GM23338 (cell line): ENCODE results near the gene LDLRAD3. TPM values are rescaled to one million over a fixed set of nuclear protein-coding genes. Genes with fewer than 3 reads are reported as not detected.

ENCODE experiments used
- ATAC-seq: fragments of 200-7000 bp; cut with Tn5 transposase; 3 replicates; pipeline ENCODE4 v1.9.1; 2020
- DNase-seq: peaks from one replicate; pipeline ENCODE4 v3.0.0-alpha.2; 2015; ENCODE audit warnings: low spot score
- H2AFZ ChIP-seq: fragments of 200-600 bp; sonication (generic); 2 replicates; pipeline ENCODE4 v1.8.0; 2016; ENCODE audit warnings: antibody characterized with exemption, mild to moderate bottlenecking, moderate library complexity
- H3F3A ChIP-seq: fragments of 200-600 bp; sonication (generic); replicated peaks from 2 replicates; pipeline ENCODE4 v1.8.0; 2017; ENCODE audit warnings: antibody characterized with exemption, mixed run types, low read depth
- H3K27ac ChIP-seq: fragments of 200-600 bp; sonication (generic); 2 replicates; pipeline ENCODE4 v1.6.1; 2016; ENCODE audit warnings: low read depth
- H3K27me3 ChIP-seq: fragments of 200-600 bp; sonication (generic); 2 replicates; pipeline ENCODE4 v1.8.0; 2016; ENCODE audit warnings: mild to moderate bottlenecking, mixed run types, moderate library complexity; ENCODE audit not compliant: insufficient read depth
- H3K36me3 ChIP-seq: fragments of 200-600 bp; sonication (generic); 2 replicates; pipeline ENCODE4 v1.8.0; 2016; ENCODE audit warnings: mild to moderate bottlenecking; ENCODE audit not compliant: insufficient read depth
- H3K4me1 ChIP-seq: fragments of 200-600 bp; sonication (generic); 2 replicates; pipeline ENCODE4 v1.8.0; 2016; ENCODE audit warnings: mild to moderate bottlenecking, moderate library complexity; ENCODE audit not compliant: insufficient read depth
- H3K4me2 ChIP-seq: fragments of 200-600 bp; sonication (generic); 2 replicates; pipeline ENCODE4 v1.7.1; 2017; ENCODE audit warnings: mixed run types
- H3K4me3 ChIP-seq: fragments of 200-600 bp; sonication (generic); 2 replicates; pipeline ENCODE4 v1.6.1; 2016; ENCODE audit warnings: mixed run types
- H3K79me2 ChIP-seq: fragments of 200-600 bp; sonication (generic); replicated peaks from 2 replicates; pipeline ENCODE4 v1.8.0; 2017; ENCODE audit warnings: mild to moderate bottlenecking; ENCODE audit not compliant: insufficient read depth
- H3K9me2 ChIP-seq: fragments of 200-600 bp; sonication (generic); 2 replicates; pipeline ENCODE4 v1.8.0; 2017; ENCODE audit not compliant: insufficient read depth
- H4K20me1 ChIP-seq: fragments of 200-600 bp; sonication (generic); replicated peaks from 2 replicates; pipeline ENCODE4 v1.8.0; 2017; ENCODE audit warnings: mild to moderate bottlenecking; ENCODE audit not compliant: insufficient read depth
- H3K27ac Mint-ChIP-seq: 2 replicates; pipeline ENCODE4 v1.8.0; 2020; ENCODE audit warnings: inconsistent platforms, mild to moderate bottlenecking, moderate library complexity, mixed read lengths
- H3K27me3 Mint-ChIP-seq: 3 replicates; pipeline ENCODE4 v1.8.0; 2022; ENCODE audit warnings: low read depth, mild to moderate bottlenecking, moderate library complexity, mixed read lengths, inconsistent platforms; ENCODE audit not compliant: insufficient read depth, poor library complexity
- H3K36me3 Mint-ChIP-seq: 3 replicates; pipeline ENCODE4 v1.8.0; 2021; ENCODE audit warnings: low read depth, mild to moderate bottlenecking, inconsistent platforms, moderate library complexity, mixed read lengths
- H3K4me1 Mint-ChIP-seq: 3 replicates; pipeline ENCODE4 v1.8.0; 2020; ENCODE audit warnings: mild to moderate bottlenecking, inconsistent platforms, mixed read lengths
- H3K4me3 Mint-ChIP-seq: 3 replicates; pipeline ENCODE4 v1.8.0; 2021; ENCODE audit warnings: moderate library complexity, mild to moderate bottlenecking, inconsistent platforms, mixed read lengths
- H3K9me3 Mint-ChIP-seq: 3 replicates; pipeline ENCODE4 v1.8.0; 2020; ENCODE audit warnings: moderate library complexity, mild to moderate bottlenecking, inconsistent platforms, mixed read lengths
- CREB1 ChIP-seq: fragments of 250-450 bp; sonication (Bioruptor Pico); IDR thresholded peaks from 2 replicates; pipeline ENCODE4 v1.5.0; 2020; ENCODE audit warnings: low read depth, mild to moderate bottlenecking, moderate library complexity
- CTCF ChIP-seq, 2 experiments: fragments of 200-600 bp in 1 of 2; sonication (generic) in 1 of 2; conservative IDR thresholded peaks; 2 replicates each; pipeline versions ENCODE4 v1.5.1 to v1.6.1; 2016 to 2017; ENCODE audit warnings: antibody characterized with exemption in 2 of 2, low read depth in 2 of 2, mild to moderate bottlenecking in 2 of 2, moderate library complexity in 1 of 2
- ETS1 ChIP-seq: IDR thresholded peaks from 2 replicates; pipeline ENCODE4 v1.6.1; 2016; ENCODE audit warnings: antibody characterized with exemption
- EZH2 ChIP-seq: fragments of 200-600 bp; sonication (generic); IDR thresholded peaks from one replicate; pipeline ENCODE4 v1.8.0; 2017; ENCODE audit warnings: antibody characterized with exemption, mild to moderate bottlenecking, low read depth; ENCODE audit not compliant: unreplicated experiment
- EZH2phosphoT487 ChIP-seq: fragments of 200-600 bp; sonication (generic); IDR thresholded peaks from one replicate; pipeline ENCODE4 v1.8.1; 2018; ENCODE audit warnings: antibody characterized with exemption; ENCODE audit not compliant: unreplicated experiment
- JUNB ChIP-seq: IDR thresholded peaks from one replicate; pipeline ENCODE4 v1.6.1; 2016; ENCODE audit warnings: antibody characterized with exemption; ENCODE audit not compliant: unreplicated experiment
- NANOG ChIP-seq: IDR thresholded peaks from 2 replicates; pipeline ENCODE4 v1.6.1; 2016; ENCODE audit warnings: antibody characterized with exemption, borderline replicate concordance
- POLR2AphosphoS5 ChIP-seq: IDR thresholded peaks from 2 replicates; pipeline ENCODE4 v1.6.1; 2016; ENCODE audit warnings: antibody characterized with exemption, low read depth
- REST ChIP-seq: IDR thresholded peaks from one replicate; pipeline ENCODE4 v1.6.1; 2018; ENCODE audit warnings: antibody characterized with exemption; ENCODE audit not compliant: unreplicated experiment
- STAT1 ChIP-seq: IDR thresholded peaks from one replicate; pipeline ENCODE4 v1.6.1; 2016; ENCODE audit warnings: antibody characterized with exemption; ENCODE audit not compliant: unreplicated experiment
- ZNF114 ChIP-seq: fragments of 250-450 bp; sonication (Bioruptor Pico); IDR thresholded peaks from 2 replicates; pipeline ENCODE4 v1.5.0; 2020; ENCODE audit warnings: mild to moderate bottlenecking, moderate library complexity
- ZNF331 ChIP-seq: fragments of 250-450 bp; sonication (Bioruptor Pico); IDR thresholded peaks from 2 replicates; pipeline ENCODE4 v1.5.0; 2020; ENCODE audit warnings: low read depth, mild to moderate bottlenecking, moderate library complexity
- ZNF462 ChIP-seq: fragments of 250-450 bp; sonication (Bioruptor Pico); IDR thresholded peaks from 2 replicates; pipeline ENCODE4 v1.5.0; 2020; ENCODE audit warnings: mild to moderate bottlenecking, moderate library complexity
- polyA plus RNA-seq: library from polyadenylated mRNA; unstranded; fragments of >200 nt; fragmentation: Nextera tagmentation; extraction: Ambion mirVana; gene quantifications from 2 replicates; pipeline ENCODE4 v1.2.1, GENCODE V29; 2016
- total RNA-seq: library from RNA; depleted of rRNA; stranded (reverse); fragments of >200 nt; shearing (Covaris generic); gene quantifications from 2 replicates; pipeline ENCODE4 v1.2.3, GENCODE V29; 2014

The LDLRAD3 gene
- total and polyA plus RNA-seq, 2 experiments from 2014 or later = 8.5 to 19.4 TPM

DNA sequence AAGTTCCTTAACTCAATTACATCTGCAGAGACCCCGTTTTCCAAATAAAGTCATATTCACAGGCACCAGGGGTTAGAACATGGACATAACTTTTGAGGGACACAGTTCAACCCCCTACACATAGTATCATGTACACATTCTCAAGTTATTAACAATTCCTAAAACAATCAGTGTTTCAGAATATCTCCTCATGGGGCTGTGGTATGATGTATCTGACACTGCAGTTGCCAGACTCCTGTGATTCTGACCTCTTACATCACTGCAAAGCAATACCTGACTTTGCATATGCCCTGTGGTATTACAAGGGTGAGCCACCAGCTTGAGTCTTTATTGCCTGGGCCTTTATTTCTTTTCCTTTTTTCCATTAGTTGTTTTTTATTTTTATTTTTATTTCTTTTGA lies 203.6 kb downstream of the LDLRAD3 start:
- no peak overlapping the region for H3K27ac Mint-ChIP-seq
- H3K4me1 Mint-ChIP-seq = peaks cover 14% of the 10 kb centered on the region
- Histone ChIP-seq H3K4me1 (peaks cover 9% of the 10 kb centered on the region), H3K79me2 (no peaks in the 10 kb centered on the region), H3K27me3 (no peaks in the 10 kb centered on the region), H3K4me2 (no peak overlapping the region), H3F3A (no peaks in the 10 kb centered on the region), H3K27ac (no peak overlapping the region), H4K20me1 (no peaks in the 10 kb centered on the region), H2AFZ (no peak overlapping the region), H3K36me3 (no peaks in the 10 kb centered on the region), H3K4me3 (no peak overlapping the region), H3K9me2 (peaks cover 3% of the 10 kb centered on the region; the same call in 1 of the 2 replicates)
- peaks cover 7% of the 10 kb centered on the region for H3K27me3 Mint-ChIP-seq
- TF ChIP-seq STAT1 (no peak), ETS1 (no peak), REST (no peak), EZH2 (no peak), CTCF (conservative IDR thresholded peaks at IDR 0.05; ENCODE audit: low read depth in 2 of 2) (no peak), JUNB (no peak), NANOG (no peak), ZNF462 (CRISPR knock-in tag) (no peak), ZNF331 (no peak), POLR2AphosphoS5 (no peak), EZH2phosphoT487 (no peak), ZNF114 (CRISPR knock-in tag) (no peak), CREB1 (CRISPR knock-in tag) (no peak)
- peaks cover 35% of the 10 kb centered on the region for H3K36me3 Mint-ChIP-seq
- H3K9me3 Mint-ChIP-seq = peaks cover 15% of the 10 kb centered on the region
- ATAC-seq (no peak), DNase-seq (no peak)
- H3K4me3 Mint-ChIP-seq = no peak overlapping the region
